HEK293 (cell line): Measurements from ENCODE around the gene PTPRN.

Experiments
- CTCF ChIA-PET: fragments of 350-600 bp; formaldehyde crosslinking; extraction: SDS; loops from one replicate; lab custom pipeline; 2021; ENCODE audit warnings: antibody characterized with exemption; lab: Yijun Ruan, JAX
- POLR2A ChIA-PET: fragments of 300-600 bp; formaldehyde crosslinking; extraction: SDS; loops from one replicate; lab custom pipeline; 2020; ENCODE audit warnings: antibody characterized with exemption, inconsistent platforms; lab: Yijun Ruan, JAX
- H3K27ac ChIP-seq: fragments of 200-500 bp; sonication (Bioruptor generic); 2 replicates; pipeline ENCODE4 v1.5.1; 2014; ENCODE audit warnings: low read depth, low read length, control low read depth, inconsistent platforms; ENCODE audit errors: extremely low read depth
- H3K36me3 ChIP-seq, 2 experiments: fragments of 200-500 bp in 1 of 2; sonication (Bioruptor generic) in 1 of 2; 1 replicate in 1 of 2; 2 replicates in 1 of 2; pipeline ENCODE4 v1.5.1; 2014 to 2017; ENCODE audit warnings: inconsistent platforms in 2 of 2, low read length in 2 of 2; ENCODE audit not compliant: control insufficient read depth in 2 of 2, insufficient read depth in 1 of 2
- H3K4me1 ChIP-seq: fragments of 200-500 bp; sonication (Bioruptor generic); 2 replicates; pipeline ENCODE4 v1.5.1; 2014; ENCODE audit warnings: mild to moderate bottlenecking, low read length, inconsistent platforms; ENCODE audit not compliant: control insufficient read depth, insufficient read depth
- H3K4me3 ChIP-seq: 2 replicates; pipeline ENCODE4 v1.5.1; 2011; ENCODE audit warnings: low read depth, mild to moderate bottlenecking, control low read depth, low read length, moderate library complexity
- H3K9me3 ChIP-seq: fragments of 200-500 bp; sonication (Bioruptor generic); 2 replicates; pipeline ENCODE4 v1.5.1; 2014; ENCODE audit warnings: low read depth, low read length, inconsistent platforms; ENCODE audit not compliant: control insufficient read depth, insufficient read depth
- CTCF ChIP-seq: fragments of 450-650 bp; formaldehyde crosslinking; IDR thresholded peaks from 2 replicates; pipeline ENCODE4 v1.5.1; 2016; ENCODE audit warnings: missing biosample characterization, missing genetic modification characterization
- GLI2 ChIP-seq: fragments of 450-650 bp; formaldehyde crosslinking; IDR thresholded peaks from 2 replicates; pipeline ENCODE4; 2017; ENCODE audit warnings: missing biosample characterization, missing genetic modification characterization, low read depth, borderline replicate concordance
- HOXA7 ChIP-seq: sonication (generic); formaldehyde crosslinking; IDR thresholded peaks from 2 replicates; pipeline ENCODE4 v1.8.1; 2022; ENCODE audit warnings: missing genetic modification reagents, borderline replicate concordance
- IKZF3 ChIP-seq: fragments of 450-650 bp; IDR thresholded peaks from 2 replicates; pipeline ENCODE4 v1.5.0; 2018; ENCODE audit warnings: missing biosample characterization, mild to moderate bottlenecking, missing genetic modification characterization, moderate library complexity
- KLF17 ChIP-seq: fragments of 450-650 bp; formaldehyde crosslinking; IDR thresholded peaks from 2 replicates; pipeline ENCODE4 v1.5.1; 2016; ENCODE audit warnings: missing biosample characterization, missing genetic modification characterization
- PRDM1 ChIP-seq: fragments of 450-650 bp; formaldehyde crosslinking; IDR thresholded peaks from 2 replicates; pipeline ENCODE4; 2016; ENCODE audit warnings: missing biosample characterization, missing genetic modification characterization
- PRDM10 ChIP-seq: fragments of 450-650 bp; formaldehyde crosslinking; IDR thresholded peaks from 2 replicates; pipeline ENCODE4 v1.5.1; 2016; ENCODE audit warnings: missing biosample characterization, missing genetic modification characterization
- YY2 ChIP-seq: fragments of 450-650 bp; formaldehyde crosslinking; IDR thresholded peaks from 2 replicates; pipeline ENCODE4 v1.5.1; 2016; ENCODE audit warnings: missing biosample characterization, missing genetic modification characterization
- ZFP37 ChIP-seq: fragments of 450-650 bp; formaldehyde crosslinking; IDR thresholded peaks from 2 replicates; pipeline ENCODE4 v1.5.1; 2016; ENCODE audit warnings: missing biosample characterization, missing genetic modification characterization
- ZNF23 ChIP-seq: fragments of 450-650 bp; formaldehyde crosslinking; IDR thresholded peaks from 2 replicates; pipeline ENCODE4 v1.5.1; 2016; ENCODE audit warnings: missing biosample characterization, missing genetic modification characterization, borderline replicate concordance
- ZNF362 ChIP-seq: fragments of 450-650 bp; formaldehyde crosslinking; IDR thresholded peaks from 2 replicates; pipeline ENCODE4 v1.5.1; 2016; ENCODE audit warnings: missing biosample characterization, missing genetic modification characterization
- ZNF366 ChIP-seq: fragments of 450-650 bp; formaldehyde crosslinking; conservative IDR thresholded peaks from 2 replicates; pipeline ENCODE4 v1.5.1; 2016; ENCODE audit warnings: missing biosample characterization, missing genetic modification characterization
- ZNF391 ChIP-seq: fragments of 450-650 bp; formaldehyde crosslinking; IDR thresholded peaks from 2 replicates; pipeline ENCODE4 v1.5.1; 2016; ENCODE audit warnings: low read depth, missing biosample characterization, missing genetic modification characterization, borderline replicate concordance
- ZNF398 ChIP-seq: fragments of 450-650 bp; formaldehyde crosslinking; IDR thresholded peaks from 2 replicates; pipeline ENCODE4 v1.5.1; 2017; ENCODE audit warnings: missing biosample characterization, missing genetic modification characterization
- ZNF654 ChIP-seq: fragments of 450-650 bp; formaldehyde crosslinking; IDR thresholded peaks from 2 replicates; pipeline ENCODE4 v1.5.1; 2016; ENCODE audit warnings: low read depth, missing biosample characterization, missing genetic modification characterization
- ZXDB ChIP-seq: fragments of 450-650 bp; formaldehyde crosslinking; IDR thresholded peaks from 2 replicates; pipeline ENCODE4 v1.5.1; 2016; ENCODE audit warnings: missing biosample characterization, missing genetic modification characterization

PTPRN gene

GRCh38 chr2:219354582-219354981 is 45.4 kb upstream of the PTPRN start (continued):
- no peak for TF ChIP-seq ZNF398 (tag by site-specific recombination)
- no peak for TF ChIP-seq YY2 (tag by site-specific recombination)

GRCh38 chr2:219353129-219353528 is 43.9 kb upstream of the PTPRN start:
- ChIA-PET POLR2A (interaction anchor here (0.6 kb wide), 1 partner anchor 12 kb away, joined by 3 read pairs; no protein-coding TSS in a partner anchor), CTCF (interaction anchor here (0.7 to 2.1 kb wide), 13 partner anchors 11 to 196 kb away, joined by 3 to 12 read pairs (median 4); no protein-coding TSS in a partner anchor)
- TF ChIP-seq ZXDB: no peak
- peak; percentile 72; the same call in 1 of the 2 replicates for TF ChIP-seq ZNF23
- no peak for TF ChIP-seq IKZF3
- H3K36me3 ChIP-seq: no peaks in the 10 kb centered on the region
- no peak overlapping the region for H3K4me3 ChIP-seq
- no peaks in the 10 kb centered on the region for H3K9me3 ChIP-seq
- peaks cover 2% of the 10 kb centered on the region for H3K4me1 ChIP-seq
- H3K27ac ChIP-seq: no peak overlapping the region

- no peaks in the 10 kb centered on the region for H3K36me3 ChIP-seq
- H3K4me3 ChIP-seq: no peak overlapping the region
- no peaks in the 10 kb centered on the region for H3K4me1 ChIP-seq
- H3K27ac ChIP-seq: no peak overlapping the region
- no peaks in the 10 kb centered on the region for H3K9me3 ChIP-seq
- CTCF ChIA-PET: interaction anchor here (0.6 to 2.4 kb wide), 18 partner anchors 12 to 353 kb away, joined by 3 to 12 read pairs (median 5); no protein-coding TSS in a partner anchor
- TF ChIP-seq ZNF654 (tag by site-specific recombination) (peak; percentile 59), ZNF398 (tag by site-specific recombination) (no peak), KLF17 (no peak), CTCF (tag by site-specific recombination) (peak; percentile 50; the same call in 1 of the 2 replicates), PRDM1 (tag by site-specific recombination) (peak; percentile 49; the same call in 1 of the 2 replicates), ZNF391 (no peak)
- TF ChIP-seq, all 188 proteins: peak for 3
- POLR2A ChIA-PET: no interaction called here
Measured at GRCh38 chr2:219352448-219353023, 43.3 kb upstream of the PTPRN start.

GRCh38 chr2:219350710-219351221 is 41.6 kb upstream of the PTPRN start:
- ChIA-PET POLR2A (no interaction called here), CTCF (interaction anchor here (1.1 to 2.4 kb wide), 5 partner anchors 15 to 191 kb away, joined by 3 to 12 read pairs (median 4); partner anchors contain the start of gene ZFAND2B)
- Histone ChIP-seq H3K36me3 (no peaks in the 10 kb centered on the region), H3K27ac (no peak overlapping the region), H3K9me3 (no peaks in the 10 kb centered on the region), H3K4me1 (no peaks in the 10 kb centered on the region), H3K4me3 (no peak overlapping the region)
- TF ChIP-seq GLI2 (tag by site-specific recombination): no peak
- no peak for TF ChIP-seq ZNF366
- no peak for TF ChIP-seq ZFP37 (tag by site-specific recombination)
- no peak for TF ChIP-seq HOXA7 (CRISPR knock-in tag)
- no peak for TF ChIP-seq PRDM10 (tag by site-specific recombination)
- TF ChIP-seq ZNF362 (tag by site-specific recombination): no peak
